ENCODE results near the gene KMT2B.
"Not testable (repeated sequence)": the region's sequence is repeated elsewhere in the genome, so short reads cannot be mapped to it uniquely, and the experiment has no call there.

The KMT2B gene

DNA sequence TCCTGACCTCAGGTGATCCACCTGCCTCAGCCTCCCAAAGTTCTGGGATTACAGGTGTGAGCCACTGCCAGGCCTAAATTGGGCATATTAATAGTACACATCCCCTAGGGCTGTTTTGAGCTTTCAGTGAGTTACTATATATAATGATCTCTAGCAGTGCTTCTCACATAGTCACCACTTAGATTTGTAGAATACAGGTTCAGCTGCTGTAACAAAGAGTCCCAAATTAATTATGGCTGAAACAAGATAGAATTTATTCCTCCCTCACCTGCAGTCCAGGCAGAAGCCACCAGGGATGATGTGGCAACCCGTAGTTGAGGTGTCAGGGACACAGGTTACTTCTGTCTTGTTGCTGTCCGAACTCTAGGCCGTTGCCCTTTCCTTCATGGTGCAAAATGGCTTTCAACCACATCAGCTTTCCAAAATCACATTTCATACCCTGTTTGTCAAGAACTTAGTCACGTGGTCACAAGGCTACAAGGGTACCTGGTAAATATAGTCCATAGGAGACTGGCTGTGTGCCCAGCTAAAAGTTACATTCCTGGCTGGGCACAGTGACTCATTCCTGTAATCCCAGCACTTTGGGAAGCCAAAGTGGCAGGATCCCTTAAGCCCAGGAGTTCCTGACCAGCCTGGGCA, 43.0 kb downstream of the KMT2B start:
- DNase-seq, result no peak

DNA sequence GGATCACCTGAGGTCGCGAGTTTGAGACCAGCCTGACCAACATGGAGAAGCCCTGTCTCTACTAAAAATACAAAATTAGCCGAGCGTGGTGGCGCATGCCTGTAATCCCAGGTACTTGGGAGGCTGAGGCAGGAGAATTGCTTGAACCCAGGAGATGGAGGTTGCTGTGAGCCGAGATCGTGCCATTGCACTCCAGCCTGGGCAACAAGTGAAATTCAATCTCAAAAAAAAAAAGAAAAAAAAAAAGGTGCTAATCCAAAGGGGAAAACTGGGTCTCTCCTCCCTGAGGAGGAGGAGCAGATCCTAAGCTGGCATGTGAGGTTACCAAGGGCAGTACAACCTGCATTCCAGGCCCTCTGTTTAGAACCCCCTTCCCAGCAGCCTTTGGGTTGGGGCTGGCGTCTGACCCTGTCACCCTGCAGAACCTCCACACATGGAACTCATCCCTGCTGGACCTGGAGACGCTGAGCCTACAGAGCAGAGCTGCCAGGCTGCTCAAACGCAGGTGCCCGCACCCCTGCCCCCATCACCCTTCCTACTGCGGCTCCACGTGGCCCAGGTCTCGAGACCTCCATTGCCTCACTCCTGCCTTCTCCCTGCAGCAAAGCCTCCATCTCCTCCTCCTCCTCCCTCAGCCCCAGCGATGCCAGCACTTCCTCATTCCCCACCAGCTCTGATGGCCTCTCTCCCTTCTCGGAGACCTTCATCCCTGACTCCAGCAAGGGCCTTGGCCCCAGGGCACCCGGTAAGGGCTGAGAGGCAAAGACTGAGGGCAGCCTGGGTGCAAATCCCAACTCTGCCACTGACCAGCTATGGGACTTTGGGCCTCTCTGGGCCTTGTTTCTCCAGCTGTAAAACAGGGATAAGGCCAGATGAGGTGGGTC, 46.9 kb downstream of the KMT2B start:
- no peak for DNase-seq

DNA sequence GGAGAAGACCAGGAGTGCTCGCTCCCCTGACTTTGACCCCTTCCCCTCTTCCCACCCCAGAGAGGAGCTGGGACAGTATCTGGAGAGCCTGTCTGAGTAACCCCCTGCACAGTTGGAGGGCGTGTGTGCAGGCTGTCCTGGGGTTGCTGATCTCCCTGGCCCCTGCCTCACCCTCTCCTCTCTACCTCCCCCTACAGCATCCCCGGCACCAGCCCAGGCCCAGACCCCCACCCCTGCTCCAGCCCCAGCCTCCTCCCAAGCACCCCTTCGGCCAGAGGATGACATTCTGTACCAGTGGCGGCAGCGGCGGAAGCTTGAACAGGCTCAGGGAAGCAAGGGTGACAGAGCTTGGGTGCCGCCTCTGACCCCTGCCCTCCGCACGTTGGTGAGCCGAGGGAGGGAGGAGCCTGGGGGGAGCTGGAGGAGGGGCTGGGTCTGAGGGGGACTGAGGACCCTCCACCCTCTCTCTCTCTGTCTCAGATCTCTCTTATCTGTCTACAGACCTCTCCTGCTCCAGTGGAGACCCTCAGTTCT, 48.8 kb downstream of the KMT2B start:
- no peak for DNase-seq

DNA sequence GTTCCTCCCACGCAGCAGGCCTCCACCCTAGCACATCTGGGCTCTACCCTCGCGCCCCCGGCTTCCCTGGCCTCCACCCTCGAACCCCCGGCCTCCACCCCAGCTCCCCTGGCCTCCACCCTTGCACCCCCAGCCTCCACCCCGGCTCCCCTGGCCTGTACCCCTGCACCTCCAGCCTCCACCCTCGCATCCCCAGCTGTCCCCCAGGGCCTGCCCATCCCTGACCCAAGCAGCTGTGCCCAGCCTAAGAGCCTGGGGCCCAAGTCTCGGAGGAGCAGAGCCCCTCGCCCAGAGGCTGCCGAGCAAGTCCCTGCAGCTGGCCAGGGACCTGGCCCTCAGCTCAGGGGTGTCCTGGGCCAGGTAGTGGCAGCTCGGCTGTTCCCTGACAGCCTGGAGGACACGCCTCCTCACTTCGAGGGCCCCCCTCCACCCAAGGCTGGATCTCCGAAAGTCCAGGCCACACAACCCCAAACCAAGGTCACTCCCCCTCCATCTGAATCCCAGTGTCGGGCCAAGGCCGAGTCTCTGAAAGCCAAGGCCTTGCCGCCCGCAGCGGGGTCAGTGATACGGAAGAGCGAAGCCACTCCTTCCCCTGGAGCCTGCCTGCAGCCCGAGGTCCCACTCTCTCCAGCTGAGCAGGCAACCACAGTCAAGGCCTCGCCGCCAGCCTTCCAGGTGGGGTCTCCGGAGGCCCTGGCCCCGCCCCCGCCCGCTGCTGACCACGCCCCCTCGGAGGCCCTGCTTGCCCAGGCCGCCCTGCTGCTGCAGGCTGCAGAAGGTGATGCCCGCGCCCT, 49.7 kb downstream of the KMT2B start:
- no peak for DNase-seq

DNA sequence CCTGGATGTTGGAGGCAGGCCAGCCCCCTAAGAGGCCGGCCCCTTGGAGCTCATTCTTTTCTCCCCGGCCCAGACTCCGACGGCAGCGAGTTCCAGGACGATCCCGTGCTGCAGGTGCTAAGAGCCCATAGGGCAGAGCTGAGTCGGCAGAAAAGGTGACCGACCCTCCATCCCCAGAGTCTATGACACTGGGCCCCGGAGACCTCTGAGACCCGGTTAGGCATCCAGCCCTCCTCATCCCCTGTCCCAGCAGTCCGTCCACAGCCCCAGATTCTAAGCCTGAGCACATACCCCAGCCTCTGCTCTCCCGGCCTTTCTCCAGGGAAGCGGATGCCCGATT, 50.2 kb downstream of the KMT2B start:
- no peak for DNase-seq

DNA sequence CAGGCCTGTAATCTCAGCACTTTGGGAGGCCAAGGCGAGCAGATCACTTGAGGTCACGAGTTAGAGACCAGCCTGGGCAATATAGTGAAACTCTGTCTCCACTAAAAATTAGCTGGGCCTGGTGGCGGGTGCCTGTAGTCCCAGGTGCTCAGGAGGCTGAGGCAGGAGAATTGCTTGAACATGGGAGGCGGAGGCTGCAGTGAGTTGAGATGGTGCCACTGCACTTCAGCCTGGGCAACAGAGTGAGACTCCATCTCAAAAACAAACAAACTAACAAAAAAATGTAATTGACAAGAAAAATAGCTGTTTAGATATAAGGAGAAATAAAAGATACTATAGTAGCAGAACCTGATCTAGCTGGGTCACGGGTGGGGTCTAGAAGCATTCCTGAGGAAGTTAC, 54.6 kb downstream of the KMT2B start:
- DNase-seq, result not testable (repeated sequence)

DNA sequence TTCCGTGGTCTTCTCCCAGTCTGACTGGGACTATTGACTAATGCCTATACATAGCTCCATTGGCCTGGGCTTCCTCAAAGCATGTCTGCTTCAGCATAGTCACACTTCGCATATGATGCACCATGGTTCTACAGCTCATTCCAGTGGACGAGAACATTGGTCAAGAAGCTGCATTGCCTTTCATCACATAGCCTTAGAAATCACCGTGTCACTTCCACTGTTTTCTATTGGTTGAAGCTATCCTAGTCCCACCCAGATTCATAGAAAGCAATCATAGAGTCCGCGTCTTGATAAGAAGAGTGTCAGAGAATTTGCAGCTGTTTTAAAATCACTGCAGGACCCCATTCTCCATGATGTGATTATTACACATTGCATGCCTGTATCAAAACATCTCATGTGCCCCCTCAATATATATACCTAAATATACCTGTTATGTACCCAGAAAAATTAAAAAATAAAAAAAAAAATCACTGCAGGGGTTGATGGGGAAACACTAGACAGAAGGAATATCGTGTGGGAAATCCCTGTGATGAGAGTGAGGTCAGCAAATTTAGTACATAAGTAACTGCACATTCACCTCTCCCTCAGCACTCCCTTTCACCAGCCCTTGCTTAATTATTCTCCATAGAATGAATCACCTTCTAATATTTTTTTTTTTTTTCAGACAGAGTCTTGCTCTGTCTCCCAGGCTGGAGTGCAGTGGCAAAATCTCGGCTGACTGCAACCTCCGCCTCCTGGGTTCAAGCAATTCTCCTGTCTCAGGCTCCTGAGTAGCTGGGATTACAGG, 55.4 kb downstream of the KMT2B start:
- DNase-seq, result no peak

DNA sequence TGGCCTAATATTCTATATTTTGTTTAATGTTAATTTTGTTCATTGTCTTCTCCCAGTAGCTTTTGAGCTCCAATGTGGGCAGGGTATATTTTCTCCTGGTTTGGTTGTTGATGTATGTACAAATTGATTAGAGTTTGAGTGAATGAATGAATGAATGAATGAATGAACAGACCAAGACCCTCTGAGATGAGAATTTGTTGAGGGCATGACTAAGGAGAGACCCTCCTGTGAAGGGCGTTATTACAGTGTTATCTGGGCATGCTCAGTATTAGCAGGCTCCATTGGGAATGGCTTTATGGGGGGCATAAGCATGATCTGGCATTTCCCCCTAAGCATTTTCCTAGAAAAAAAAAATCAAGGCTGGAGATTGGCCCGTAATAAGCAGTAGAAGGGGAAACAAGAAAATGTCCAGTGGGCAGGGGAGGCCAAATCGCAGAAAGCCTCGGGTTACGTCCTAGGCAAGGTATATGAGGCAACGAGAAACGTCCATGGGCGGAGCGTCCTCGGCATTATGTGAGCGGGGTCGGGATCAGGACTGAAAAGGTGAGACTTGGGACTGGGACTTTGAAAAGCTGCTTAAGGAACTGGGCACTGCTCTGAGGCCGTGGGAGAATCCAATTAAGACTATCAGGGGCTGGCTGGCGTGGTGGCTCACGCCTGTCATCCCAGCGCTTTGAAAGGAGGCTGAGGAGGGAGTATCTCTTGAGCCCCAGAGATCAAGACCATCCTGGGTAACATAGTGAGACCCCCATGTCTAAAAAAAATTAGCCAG, 56.7 kb downstream of the KMT2B start:
- no peak for DNase-seq

DNA sequence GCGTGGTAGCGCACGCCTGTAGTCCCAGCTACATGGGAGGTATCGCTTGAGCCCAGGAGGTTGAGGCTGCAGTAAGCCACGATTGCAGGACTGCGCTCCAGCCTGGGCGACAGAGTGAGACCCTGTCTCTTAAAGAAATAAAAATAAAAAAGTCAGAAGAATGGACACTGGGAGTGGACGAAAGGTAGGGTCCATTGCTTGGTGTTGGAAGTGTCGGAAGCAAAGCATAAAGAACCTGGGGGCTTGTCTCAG, 57.2 kb downstream of the KMT2B start:
- DNase-seq, result no peak

DNA sequence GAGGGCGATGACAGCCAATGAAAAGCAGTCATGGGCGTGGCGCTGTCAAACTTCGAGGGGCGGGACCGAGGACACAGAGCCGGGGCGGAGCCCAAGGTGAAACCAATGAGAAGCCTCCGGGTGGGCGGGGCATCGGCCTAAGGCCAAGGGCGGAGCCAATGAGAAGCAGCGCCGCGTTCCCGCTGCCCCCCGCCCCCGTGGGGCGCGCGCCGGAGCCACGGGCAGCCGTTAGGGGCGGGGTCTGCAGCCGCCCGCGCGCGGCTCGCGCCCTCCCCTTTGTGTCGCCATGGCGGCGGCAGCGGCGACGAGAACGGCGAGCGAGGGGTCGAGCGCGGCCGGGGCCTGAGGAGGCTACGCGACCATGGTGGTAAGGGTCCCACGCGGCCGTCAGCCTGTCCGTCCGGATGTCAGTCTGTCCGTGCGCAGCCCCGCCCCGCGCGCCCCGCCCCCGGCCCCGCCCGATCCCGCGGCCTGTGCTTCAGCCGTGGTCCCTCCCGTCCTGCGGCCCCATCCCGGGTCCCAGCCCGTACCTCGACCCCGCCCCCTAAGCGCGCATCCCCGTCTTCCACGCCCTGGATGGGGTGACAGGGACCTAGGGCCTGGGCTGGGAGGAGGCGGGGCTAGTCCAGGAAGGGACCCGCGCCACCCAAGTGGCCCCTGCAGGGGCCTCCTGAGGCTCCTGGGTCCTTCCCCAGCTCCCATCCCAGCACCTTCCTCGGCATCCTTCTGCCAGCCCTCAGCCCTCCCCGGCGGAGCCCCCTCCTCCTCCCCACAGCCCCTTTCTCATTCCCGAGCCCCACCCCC, 57.7 kb downstream of the KMT2B start, which contains the start of gene ARHGAP33:
Gene ARHGAP33, plus strand, starts transcription at position 267 of the 804 bp plus-strand sequence. Its CDS starts 95 bp downstream, at position 362.
- DNase-seq, result peak; percentile 99

DNA sequence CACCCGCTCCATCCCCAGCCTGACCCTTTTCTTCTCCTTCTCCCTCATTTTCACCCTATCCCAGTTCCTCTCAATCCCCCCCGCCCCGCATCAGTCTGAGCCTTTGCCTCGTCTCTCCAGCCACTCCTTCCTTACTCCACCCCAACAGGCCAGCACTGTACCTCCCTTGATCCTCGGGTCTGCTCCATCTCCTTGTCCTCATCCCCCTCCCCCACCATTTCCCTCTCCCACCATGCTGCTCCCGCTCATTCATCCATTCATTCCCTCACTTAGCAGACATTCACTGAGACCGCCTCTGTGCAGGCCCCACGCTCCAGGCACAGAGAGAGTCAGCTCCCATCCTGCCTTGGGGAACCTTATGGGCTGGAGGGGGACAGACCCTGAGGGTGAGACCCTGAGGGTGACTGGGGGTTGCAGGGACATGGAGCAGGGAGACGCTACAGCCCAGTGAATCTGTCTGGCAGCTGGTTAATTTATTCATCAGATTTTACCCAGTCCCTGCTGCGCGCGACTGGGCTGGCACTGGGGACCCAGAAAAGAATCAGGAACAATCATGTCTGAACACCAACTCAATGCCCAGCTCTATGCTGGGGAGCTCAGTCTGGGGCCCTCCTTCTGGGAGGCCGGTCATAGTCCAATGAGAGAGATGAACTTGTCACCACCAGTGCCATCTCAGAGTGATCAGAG, 58.4 kb downstream of the KMT2B start:
- DNase-seq, result no peak

DNA sequence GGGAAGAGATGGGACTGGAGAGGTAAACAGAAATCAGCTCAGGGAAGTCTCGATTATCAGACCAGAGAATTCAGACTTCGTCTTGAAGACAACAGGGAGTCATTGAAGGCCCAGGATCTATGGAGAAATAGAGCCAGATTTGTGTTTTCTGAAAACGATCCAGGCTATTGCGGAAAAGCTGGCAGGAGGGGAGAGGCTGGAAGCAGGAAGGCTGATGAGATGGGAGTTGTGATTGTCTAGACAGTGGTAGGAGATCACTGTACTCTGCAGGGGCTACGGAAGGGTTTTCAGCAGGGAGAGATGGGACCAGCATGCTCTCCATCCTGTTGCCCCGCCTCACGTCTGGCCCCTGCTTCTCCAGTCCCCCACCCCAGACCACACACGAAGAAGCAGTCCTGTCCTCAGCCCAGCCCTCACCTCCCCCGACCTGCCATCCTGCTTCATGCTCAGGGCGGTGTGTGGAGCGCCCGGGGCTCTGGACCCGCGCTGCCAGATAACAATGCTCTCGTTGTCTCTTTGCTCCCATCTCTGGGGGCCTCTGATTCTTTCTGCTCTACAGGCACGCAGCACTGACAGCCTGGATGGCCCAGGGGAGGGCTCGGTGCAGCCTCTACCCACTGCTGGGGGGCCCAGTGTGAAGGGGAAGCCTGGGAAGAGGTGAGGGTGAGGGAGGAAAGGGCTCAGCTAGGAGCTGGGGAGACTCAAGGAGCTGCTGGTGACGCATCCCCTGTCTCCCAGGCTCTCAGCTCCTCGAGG, 59.5 kb downstream of the KMT2B start:
- DNase-seq, result no peak

DNA sequence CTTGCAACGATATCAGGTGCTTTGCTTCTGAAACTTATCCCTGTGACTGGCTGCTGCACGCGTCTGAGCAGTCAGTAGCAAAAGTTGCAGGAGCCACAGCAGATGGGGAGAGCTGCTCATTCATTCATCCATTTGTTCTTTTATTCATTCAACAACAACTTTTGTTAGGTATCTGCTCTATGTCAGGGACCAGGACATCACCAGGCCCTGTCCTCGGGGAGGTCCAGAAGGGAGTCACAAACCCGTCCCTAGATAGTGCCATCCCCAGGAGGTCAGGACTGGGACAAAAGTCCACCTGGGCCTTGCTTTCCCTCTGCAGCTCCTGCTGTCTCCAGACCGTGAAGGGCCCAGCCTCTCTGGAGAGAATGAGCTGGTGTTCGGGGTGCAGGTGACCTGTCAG, 60.2 kb downstream of the KMT2B start:
- no peak for DNase-seq

DNA sequence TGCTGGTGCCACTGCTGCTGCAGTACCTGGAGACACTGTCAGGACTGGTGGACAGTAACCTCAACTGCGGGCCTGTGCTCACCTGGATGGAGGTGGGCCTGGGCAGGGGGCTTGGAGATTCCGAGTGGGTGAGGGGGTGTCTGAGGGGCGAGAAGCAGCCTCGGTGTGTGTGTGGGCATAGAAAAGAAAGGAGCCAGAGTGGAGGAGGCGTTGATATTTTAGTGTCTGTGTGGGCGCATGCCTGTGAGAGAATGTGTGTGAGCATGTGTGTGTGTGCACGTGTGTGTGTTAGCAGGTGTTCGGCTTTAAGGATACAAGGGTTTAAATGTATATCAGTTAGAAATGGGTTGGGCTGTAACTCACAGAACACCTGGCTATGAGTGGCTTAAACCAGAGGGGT, 61.2 kb downstream of the KMT2B start:
- no peak for DNase-seq

DNA sequence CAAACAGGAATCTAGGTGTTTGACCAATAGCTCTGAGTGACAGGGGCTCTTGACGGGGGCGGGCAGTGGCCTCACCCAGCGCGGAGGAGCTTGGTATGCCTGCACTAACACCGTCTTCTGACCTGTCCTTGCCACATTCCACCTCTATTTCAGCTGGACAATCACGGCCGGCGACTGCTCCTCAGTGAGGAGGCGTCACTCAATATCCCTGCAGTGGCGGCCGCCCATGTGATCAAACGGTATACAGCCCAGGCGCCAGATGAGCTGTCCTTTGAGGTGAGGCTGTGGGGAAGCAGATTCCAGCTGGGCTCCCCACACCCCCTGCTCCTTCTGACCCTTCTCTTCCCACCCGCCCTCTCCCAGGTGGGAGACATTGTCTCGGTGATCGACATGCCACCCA, 62.3 kb downstream of the KMT2B start:
- no peak for DNase-seq

DNA sequence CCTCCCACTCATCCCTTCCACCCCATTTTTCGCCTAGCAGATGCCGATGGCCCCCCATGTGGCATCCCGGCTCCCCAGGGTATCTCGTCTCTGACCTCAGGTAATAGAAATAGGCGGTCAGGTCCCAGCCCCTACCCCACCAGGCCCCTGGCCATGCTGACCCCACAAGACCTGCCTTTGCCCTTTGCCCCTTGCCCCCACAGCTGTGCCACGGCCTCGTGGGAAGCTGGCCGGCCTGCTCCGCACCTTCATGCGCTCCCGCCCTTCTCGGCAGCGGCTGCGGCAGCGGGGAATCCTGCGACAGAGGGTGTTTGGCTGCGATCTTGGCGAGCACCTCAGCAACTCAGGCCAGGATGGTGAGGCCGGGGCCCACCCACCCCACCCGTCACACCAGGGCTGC, 62.9 kb downstream of the KMT2B start:
- no peak for DNase-seq

DNA sequence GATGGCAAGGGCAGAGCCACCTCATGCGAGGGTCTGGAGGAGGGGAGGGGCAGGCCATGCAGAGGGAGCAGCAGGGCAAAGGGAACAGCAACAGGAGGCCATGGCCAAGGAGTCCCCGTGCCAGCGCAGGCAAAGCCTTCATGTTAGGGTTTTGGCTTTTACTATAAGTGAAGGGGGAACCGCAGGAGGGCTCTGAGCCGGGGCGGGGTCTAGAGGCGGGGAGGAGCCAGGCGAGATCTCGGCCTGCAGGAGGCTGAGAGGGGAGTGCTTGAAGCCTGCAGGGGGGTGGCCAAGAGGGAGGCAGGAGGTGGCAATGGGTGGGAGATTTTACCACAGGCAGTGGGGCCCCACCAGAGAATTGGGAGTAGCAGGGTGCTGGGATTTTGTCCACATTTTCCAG, 63.8 kb downstream of the KMT2B start:
- no peak for DNase-seq

DNA sequence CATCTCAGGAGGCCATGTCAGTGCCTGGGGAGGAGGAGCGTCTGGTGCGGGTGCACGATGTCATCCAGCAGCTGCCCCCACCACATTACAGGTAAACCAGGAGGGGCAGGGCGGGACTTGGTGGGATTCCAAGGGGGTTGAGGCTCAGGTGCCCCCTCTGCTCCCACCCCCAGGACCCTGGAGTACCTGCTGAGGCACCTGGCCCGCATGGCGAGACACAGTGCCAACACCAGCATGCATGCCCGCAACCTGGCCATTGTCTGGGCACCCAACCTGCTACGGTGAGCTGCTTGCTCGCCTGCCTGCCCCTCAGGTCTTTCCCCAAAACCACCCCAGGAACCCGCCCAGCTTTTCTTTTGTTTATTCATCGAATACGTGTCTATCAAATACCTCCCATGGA, 64.8 kb downstream of the KMT2B start:
- no peak for DNase-seq

DNA sequence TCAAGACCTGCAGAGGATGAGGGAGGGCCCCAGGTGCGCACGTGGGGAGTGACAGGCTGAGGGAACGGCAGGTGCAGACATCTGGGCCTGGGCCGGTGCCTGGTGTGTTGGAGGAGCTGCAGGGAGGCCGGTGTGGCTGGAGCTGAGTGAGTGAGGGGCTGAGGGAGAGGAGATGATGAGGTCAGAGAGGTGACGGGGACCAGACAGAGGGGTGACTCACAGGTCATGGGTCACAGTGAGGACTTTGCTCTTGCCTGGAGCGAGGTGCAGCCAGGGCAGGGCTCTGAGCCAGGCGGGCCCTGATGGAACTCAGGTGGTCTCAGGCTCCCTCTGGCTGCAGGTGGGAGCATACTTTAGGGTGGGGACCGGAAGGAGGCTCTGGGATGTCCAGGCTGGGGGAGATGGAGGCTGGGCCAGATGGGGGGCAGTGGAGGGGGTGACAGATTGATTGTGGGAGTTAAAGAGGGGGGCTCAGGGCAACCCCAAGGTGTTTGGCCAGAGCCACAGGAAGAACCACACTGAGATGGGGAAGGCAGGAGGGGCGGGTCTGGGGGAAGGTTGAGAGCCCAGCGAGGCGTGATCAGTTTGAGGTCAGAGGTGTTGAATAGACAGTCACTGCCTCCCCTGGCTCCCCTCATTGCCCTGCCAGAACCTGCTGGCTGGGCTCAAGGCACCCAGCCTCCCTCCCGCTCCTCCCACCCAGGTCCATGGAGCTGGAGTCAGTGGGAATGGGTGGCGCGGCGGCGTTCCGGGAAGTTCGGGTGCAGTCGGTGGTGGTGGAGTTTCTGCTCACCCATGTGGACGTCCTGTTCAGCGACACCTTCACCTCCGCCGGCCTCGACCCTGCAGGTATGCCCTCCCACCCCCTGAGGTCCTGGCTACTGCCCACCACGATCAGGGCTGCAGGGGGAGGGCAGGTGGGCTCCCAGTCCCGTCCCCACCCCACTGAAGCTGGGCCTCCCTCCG, 65.9 kb downstream of the KMT2B start:
- no peak for DNase-seq

Measured in activated T-cell treated with anti-CD3 and anti-CD28 coated beads, Interleukin-2, amount 50 U/mL, for 1 hour (primary cell).